WERI-Rb-1 (cell line): ENCODE results near the gene STK11IP.

Source experiments
- DNase-seq: peaks from one replicate; pipeline ENCODE4 v3.0.0-alpha.2; 2020
- H3K27ac ChIP-seq: fragments of 250-450 bp; sonication (Bioruptor Pico); 2 replicates; pipeline ENCODE4 v1.5.1; 2020; ENCODE audit warnings: mild to moderate bottlenecking, moderate library complexity
- H3K27me3 ChIP-seq: fragments of 250-450 bp; sonication (Bioruptor Pico); 2 replicates; pipeline ENCODE4 v1.5.1; 2021; ENCODE audit warnings: mild to moderate bottlenecking, low read depth, moderate library complexity; ENCODE audit not compliant: insufficient read depth, severe bottlenecking
- H3K36me3 ChIP-seq: fragments of 250-450 bp; sonication (Bioruptor Pico); 2 replicates; pipeline ENCODE4 v1.5.1; 2020; ENCODE audit warnings: mild to moderate bottlenecking, moderate library complexity
- H3K4me3 ChIP-seq: 2 replicates; pipeline ENCODE4 v1.5.1; 2011; ENCODE audit warnings: low read depth, mild to moderate bottlenecking, control low read depth, low read length
- H3K9me3 ChIP-seq: fragments of 250-450 bp; sonication (Bioruptor Pico); 2 replicates; pipeline ENCODE4 v1.5.1; 2021; ENCODE audit warnings: mild to moderate bottlenecking, moderate library complexity; ENCODE audit not compliant: severe bottlenecking
- TF ChIP-seq, protein P1 (sequence below): IDR thresholded peaks from 2 replicates; pipeline ENCODE4 v1.5.1; 2011; ENCODE audit warnings: low read depth, mild to moderate bottlenecking, control low read depth, inconsistent platforms, low read length

STK11IP gene

DNA sequence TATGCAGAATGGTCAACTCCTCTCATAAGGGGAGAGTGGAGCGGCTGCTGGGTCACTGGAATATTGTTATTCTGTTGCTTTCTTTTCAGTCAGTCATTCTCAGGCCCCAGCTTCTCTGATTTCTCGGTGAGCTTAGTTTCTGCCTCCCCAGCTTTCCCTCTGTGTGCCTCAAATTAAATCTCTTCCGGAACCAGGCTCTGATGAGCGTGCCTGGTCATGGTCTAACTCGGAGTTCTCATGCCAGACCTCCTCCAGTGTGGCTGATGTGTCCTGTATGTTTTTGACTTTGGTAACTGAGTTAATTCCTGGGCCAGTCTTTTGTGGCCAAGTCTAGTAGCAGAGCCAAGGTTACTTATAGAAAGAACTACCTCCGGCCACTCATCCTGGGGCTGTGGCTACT is 4.9 kb upstream of the STK11IP start:
- Histone ChIP-seq H3K27ac (no peak overlapping the region), H3K27me3 (no peaks in the 10 kb centered on the region), H3K9me3 (no peaks in the 10 kb centered on the region), H3K36me3 (no peaks in the 10 kb centered on the region), H3K4me3 (no peak overlapping the region)
- DNase-seq = no peak
- TF ChIP-seq, protein P1, sequence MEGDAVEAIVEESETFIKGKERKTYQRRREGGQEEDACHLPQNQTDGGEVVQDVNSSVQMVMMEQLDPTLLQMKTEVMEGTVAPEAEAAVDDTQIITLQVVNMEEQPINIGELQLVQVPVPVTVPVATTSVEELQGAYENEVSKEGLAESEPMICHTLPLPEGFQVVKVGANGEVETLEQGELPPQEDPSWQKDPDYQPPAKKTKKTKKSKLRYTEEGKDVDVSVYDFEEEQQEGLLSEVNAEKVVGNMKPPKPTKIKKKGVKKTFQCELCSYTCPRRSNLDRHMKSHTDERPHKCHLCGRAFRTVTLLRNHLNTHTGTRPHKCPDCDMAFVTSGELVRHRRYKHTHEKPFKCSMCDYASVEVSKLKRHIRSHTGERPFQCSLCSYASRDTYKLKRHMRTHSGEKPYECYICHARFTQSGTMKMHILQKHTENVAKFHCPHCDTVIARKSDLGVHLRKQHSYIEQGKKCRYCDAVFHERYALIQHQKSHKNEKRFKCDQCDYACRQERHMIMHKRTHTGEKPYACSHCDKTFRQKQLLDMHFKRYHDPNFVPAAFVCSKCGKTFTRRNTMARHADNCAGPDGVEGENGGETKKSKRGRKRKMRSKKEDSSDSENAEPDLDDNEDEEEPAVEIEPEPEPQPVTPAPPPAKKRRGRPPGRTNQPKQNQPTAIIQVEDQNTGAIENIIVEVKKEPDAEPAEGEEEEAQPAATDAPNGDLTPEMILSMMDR = no peak

DNA sequence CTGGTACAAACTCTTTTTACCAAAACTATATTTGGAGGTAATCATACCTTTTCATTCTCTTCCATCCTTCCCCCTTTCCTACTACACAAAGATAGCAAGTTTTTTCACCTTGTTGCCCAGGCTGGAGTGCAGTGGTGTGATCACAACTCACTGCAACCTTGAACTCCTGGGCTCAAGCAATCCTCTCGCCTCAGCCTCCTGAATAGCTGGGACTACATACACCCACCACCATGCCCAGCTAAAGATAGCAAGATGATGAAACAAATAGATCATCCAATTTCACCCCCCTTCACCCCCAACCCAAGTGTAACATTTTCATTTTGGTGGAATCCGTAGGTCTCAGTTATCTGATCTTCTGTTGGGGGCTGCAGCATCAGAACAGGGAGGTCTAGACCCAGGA is 4.5 kb upstream of the STK11IP start:
- DNase-seq = no peak

GRCh38 chr2:219595256-219595655 is 2.4 kb upstream of the STK11IP start:
- Histone ChIP-seq H3K27me3 (no peaks in the 10 kb centered on the region), H3K9me3 (no peaks in the 10 kb centered on the region), H3K4me3 (no peak overlapping the region), H3K36me3 (no peaks in the 10 kb centered on the region), H3K27ac (no peak overlapping the region)
- TF ChIP-seq, protein P1 = no peak
- no peak for DNase-seq

More for the DNA sequence above, 4.5 kb upstream of the STK11IP start:
- H3K9me3 ChIP-seq = no peaks in the 10 kb centered on the region
- H3K4me3 ChIP-seq = no peak overlapping the region
- no peaks in the 10 kb centered on the region for H3K27me3 ChIP-seq
- H3K36me3 ChIP-seq = no peaks in the 10 kb centered on the region
- TF ChIP-seq, protein P1 = no peak
- no peak overlapping the region for H3K27ac ChIP-seq

- no peaks in the 10 kb centered on the region for H3K36me3 ChIP-seq
- no peak for DNase-seq
- H3K27me3 ChIP-seq = no peaks in the 10 kb centered on the region
- H3K27ac ChIP-seq = peak overlapping the region; percentile 79
- H3K9me3 ChIP-seq = no peaks in the 10 kb centered on the region
- TF ChIP-seq, protein P1 = no peak
- H3K4me3 ChIP-seq = peak overlapping the region; percentile 71
These were observed 604 bp upstream of the STK11IP start for GRCh38 chr2:219596954-219597551.

DNA sequence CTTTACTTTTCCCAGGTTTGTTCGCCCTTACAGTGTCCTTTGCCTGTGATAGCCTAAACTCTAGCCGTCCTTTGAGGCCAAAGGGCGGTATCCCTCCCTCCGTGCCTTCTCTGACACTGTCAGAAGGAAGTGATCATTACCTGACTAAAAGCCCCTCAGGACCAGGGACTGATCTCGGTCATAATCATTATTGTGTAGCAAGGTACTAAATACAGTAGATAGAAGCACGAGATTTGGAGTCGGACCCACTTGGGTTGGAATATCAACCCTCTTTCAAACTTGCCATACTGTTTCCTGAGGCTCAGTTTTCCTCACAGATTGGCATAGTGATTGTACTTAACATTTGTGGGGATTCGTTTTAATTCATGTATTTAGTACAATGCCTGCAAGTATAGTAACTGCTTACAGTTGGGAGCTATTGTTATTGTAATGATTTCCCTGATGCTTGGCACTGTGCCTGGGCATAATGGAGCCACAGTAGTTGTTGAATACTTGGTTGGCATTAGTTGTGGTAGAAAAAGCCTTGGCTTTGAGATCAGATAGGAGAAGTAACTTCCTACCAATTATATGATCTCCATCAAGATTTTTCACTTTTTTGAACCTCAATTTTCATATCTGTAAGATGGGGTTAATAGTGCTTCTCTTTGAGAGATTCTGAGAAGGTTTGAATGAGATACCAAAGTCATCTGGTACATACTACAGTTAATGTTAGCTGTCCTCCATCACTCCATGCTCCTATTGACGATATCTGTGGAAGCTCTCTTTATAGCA is 836 bp downstream of the STK11IP start:
- Histone ChIP-seq H3K4me3 (peak overlapping the region; percentile 71), H3K36me3 (no peaks in the 10 kb centered on the region), H3K27me3 (no peaks in the 10 kb centered on the region), H3K27ac (peak overlapping the region; percentile 79), H3K9me3 (no peaks in the 10 kb centered on the region)
- DNase-seq = no peak
- TF ChIP-seq, protein P1 = no peak
